Neural crest cell (in vitro differentiated cells): ENCODE results near the gene SMTNL2. TPM values are rescaled to one million over a fixed set of nuclear protein-coding genes. Genes with fewer than 3 reads are reported as not detected.
A peak's percentile ranks its signal among the peaks of the same experiment; 100 is the strongest.

ENCODE experiments used
- DNase-seq: peaks from one replicate; pipeline ENCODE4 v3.0.0; 2021; ENCODE audit warnings: low read depth, mixed read lengths, low spot score
- H3K27ac Mint-ChIP-seq: one replicate; pipeline ENCODE4 v1.8.0; 2021; ENCODE audit warnings: mild to moderate bottlenecking, mixed read lengths; ENCODE audit not compliant: unreplicated experiment
- H3K27me3 Mint-ChIP-seq: 2 replicates; pipeline ENCODE4 v1.8.0; 2021; ENCODE audit warnings: low read depth, mild to moderate bottlenecking, mixed read lengths
- H3K36me3 Mint-ChIP-seq: 2 replicates; pipeline ENCODE4 v1.8.0; 2021; ENCODE audit warnings: low read depth, mild to moderate bottlenecking, mixed read lengths
- H3K4me1 Mint-ChIP-seq: 2 replicates; pipeline ENCODE4 v1.8.0; 2021; ENCODE audit warnings: mixed read lengths
- H3K4me3 Mint-ChIP-seq: one replicate; pipeline ENCODE4 v1.8.0; 2021; ENCODE audit warnings: mild to moderate bottlenecking, mixed read lengths
- H3K9me3 Mint-ChIP-seq: 2 replicates; pipeline ENCODE4 v1.8.0; 2021; ENCODE audit warnings: mixed read lengths
- CTCF ChIP-seq: fragments of 200-600 bp; sonication (generic); conservative IDR thresholded peaks from 2 replicates; pipeline ENCODE4 v1.5.0; 2021; ENCODE audit warnings: antibody characterized with exemption, mild to moderate bottlenecking
- total RNA-seq: library from RNA; stranded (reverse); gene quantifications from 2 replicates; pipeline ENCODE4 v1.2.1, GENCODE V29; 2021

SMTNL2 gene
- total RNA-seq, 1 donor from 2014 or later, result 1.1 TPM

GRCh38 chr17:4553669-4554068 is 30.7 kb upstream of the SMTNL2 start:
- Mint-ChIP-seq H3K27me3 (no peaks in the 10 kb centered on the region), H3K4me3 (peak overlapping the region; percentile 93), H3K36me3 (peaks cover 3% of the 10 kb centered on the region), H3K27ac (no peak overlapping the region), H3K9me3 (no peaks in the 10 kb centered on the region), H3K4me1 (peaks cover 26% of the 10 kb centered on the region)
- no peak for DNase-seq
- no peak for TF ChIP-seq CTCF

GRCh38 chr17:4554441-4554996 is 29.8 kb upstream of the SMTNL2 start:
- no peaks in the 10 kb centered on the region for H3K9me3 Mint-ChIP-seq
- no peak for DNase-seq

DNA sequence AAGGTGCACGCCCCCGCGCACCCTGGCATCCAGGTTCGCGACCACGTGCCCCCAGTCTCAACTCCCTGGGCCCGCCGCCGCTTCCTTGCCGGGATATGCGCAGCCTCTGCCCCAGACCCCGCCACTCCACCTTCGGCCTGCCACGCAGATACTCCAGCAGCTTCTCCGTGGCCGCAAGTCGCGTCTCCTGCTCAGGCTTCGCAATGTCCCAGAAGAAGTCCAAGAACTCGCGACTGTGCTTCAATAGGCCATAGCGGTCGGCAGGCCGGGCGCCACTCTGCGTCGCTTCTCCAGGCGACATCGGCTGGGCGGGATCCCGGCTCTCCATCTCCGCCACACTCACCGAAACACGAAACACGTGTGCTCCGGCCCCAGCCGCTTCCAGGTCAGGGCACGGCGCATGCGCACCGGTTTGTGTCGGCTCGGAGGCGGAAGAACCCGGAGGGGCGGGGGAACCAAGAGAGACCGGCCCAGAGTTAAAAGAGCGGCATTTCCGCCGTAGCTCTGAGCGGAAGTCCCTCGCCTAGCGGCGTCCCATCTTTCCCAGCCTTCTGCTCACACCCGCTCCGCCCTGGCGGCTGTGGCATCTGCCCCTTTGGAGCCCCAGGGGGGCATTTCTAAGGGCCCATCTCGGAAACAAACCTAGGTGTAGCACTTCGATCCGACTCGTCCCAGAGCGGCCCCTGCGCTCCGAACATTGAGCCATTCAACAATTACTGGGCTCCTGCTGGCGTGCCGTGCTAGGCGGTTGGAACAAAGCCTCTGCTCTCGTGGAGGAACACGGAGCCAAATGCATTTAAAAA is 29.1 kb upstream of the SMTNL2 start, which contains the start of gene MYBBP1A:
Gene MYBBP1A (minus strand): TSS at position 388 of the 803 bp plus-strand sequence. CDS start 60 bp downstream, at position 328.
- Mint-ChIP-seq H3K9me3 (no peaks in the 10 kb centered on the region), H3K4me3 (peak within 1 kb of the TSS; percentile 93), H3K4me1 (peaks cover 26% of the 10 kb centered on the region), H3K27ac (peak within 1 kb of the TSS; percentile 97), H3K36me3 (peaks cover 3% of the 10 kb centered on the region), H3K27me3 (no peaks in the 10 kb centered on the region)
- peak; percentile 94 for DNase-seq
- peak; percentile 55 for TF ChIP-seq CTCF

More at GRCh38 chr17:4554441-4554996, 29.8 kb upstream of the SMTNL2 start:
- peaks cover 26% of the 10 kb centered on the region for H3K4me1 Mint-ChIP-seq
- no peaks in the 10 kb centered on the region for H3K27me3 Mint-ChIP-seq
- H3K36me3 Mint-ChIP-seq, result peaks cover 3% of the 10 kb centered on the region
- H3K27ac Mint-ChIP-seq, result peak overlapping the region; percentile 50
- TF ChIP-seq CTCF, result no peak
- peak overlapping the region; percentile 93 for H3K4me3 Mint-ChIP-seq

GRCh38 chr17:4555873-4556759 is 28.2 kb upstream of the SMTNL2 start:
- Mint-ChIP-seq H3K27me3 (peaks cover 1% of the 10 kb centered on the region), H3K4me1 (peaks cover 26% of the 10 kb centered on the region), H3K27ac (peak overlapping the region; percentile 97), H3K36me3 (peaks cover under 1% of the 10 kb centered on the region), H3K4me3 (peak overlapping the region; percentile 93), H3K9me3 (no peaks in the 10 kb centered on the region)
- DNase-seq, result no peak
- no peak for TF ChIP-seq CTCF

DNA sequence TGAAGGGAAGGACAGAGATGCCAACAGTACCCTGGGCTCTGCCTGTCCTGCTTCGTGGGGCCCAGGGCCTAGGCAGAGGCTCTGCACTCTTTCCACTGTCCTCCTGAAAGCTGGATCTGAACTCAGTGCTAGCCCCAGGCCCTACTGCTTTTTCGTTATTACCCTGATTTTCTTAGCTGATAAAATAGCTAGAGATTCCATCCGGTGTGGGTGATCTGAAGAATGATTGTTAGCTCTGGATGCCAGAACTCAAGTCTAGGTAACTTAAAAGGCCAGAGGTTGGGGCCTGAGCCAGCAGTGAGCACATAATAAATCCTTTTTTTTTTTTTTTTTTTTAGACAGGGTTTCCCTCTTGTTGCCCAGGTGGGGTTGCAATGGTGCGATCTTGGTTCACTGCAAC is 27.3 kb upstream of the SMTNL2 start:
- no peak for DNase-seq
- Mint-ChIP-seq H3K36me3 (no peaks in the 10 kb centered on the region), H3K4me1 (peaks cover 26% of the 10 kb centered on the region), H3K9me3 (no peaks in the 10 kb centered on the region), H3K27me3 (peaks cover 4% of the 10 kb centered on the region), H3K4me3 (peak overlapping the region; percentile 19), H3K27ac (no peak overlapping the region)
- TF ChIP-seq CTCF, result no peak
